Gastroesophageal sphincter (tissue), 4 donors: ENCODE results near the gene REPS1. TPM values are rescaled to one million over a fixed set of nuclear protein-coding genes. Genes with fewer than 3 reads are reported as not detected.

ENCODE experiments used
- ATAC-seq: fragments of 150-250 bp; one replicate; pipeline ENCODE4 v1.9.1; 2016; ENCODE audit warnings: mild to moderate bottlenecking, moderate library complexity
- H3K27ac ChIP-seq, 4 donors: fragments of 200-600 bp; sonication (generic) in 3 of 4; 1 replicate in 3 of 4; 2 replicates in 1 of 4; pipeline ENCODE4 v1.5.1; 2016 to 2019
- H3K27me3 ChIP-seq: fragments of 200-600 bp; sonication (generic); one replicate; pipeline ENCODE4 v1.5.1; 2019
- H3K36me3 ChIP-seq, 2 donors: fragments of 200-600 bp; sonication (generic); one replicate each; pipeline ENCODE4 v1.5.1; 2019; ENCODE audit warnings: control low read depth in 1 of 2
- H3K4me1 ChIP-seq, 3 donors: fragments of 200-600 bp; sonication (generic); 1 replicate in 2 of 3; 2 replicates in 1 of 3; pipeline ENCODE4 v1.5.1; 2016 to 2019; ENCODE audit warnings: control low read depth in 2 of 3
- H3K4me3 ChIP-seq, 2 donors: fragments of 200-600 bp; sonication (generic); one replicate each; pipeline ENCODE4 v1.5.1; 2019; ENCODE audit warnings: mild to moderate bottlenecking in 1 of 2, moderate library complexity in 1 of 2
- H3K9me3 ChIP-seq, 3 donors: fragments of 200-600 bp; sonication (generic); one replicate each; pipeline ENCODE4 v1.5.1; 2017 to 2019; ENCODE audit warnings: control low read depth in 2 of 3
- EP300 ChIP-seq: sonication (generic); formaldehyde crosslinking; IDR thresholded peaks from one replicate; pipeline ENCODE4 v1.6.1; 2017; ENCODE audit warnings: antibody characterized with exemption, mild to moderate bottlenecking
- POLR2A ChIP-seq, 2 donors: fragments of 450-650 bp; IDR thresholded peaks; one replicate each; pipeline ENCODE4 v1.6.1; 2017; ENCODE audit warnings: antibody characterized with exemption in 2 of 2, mild to moderate bottlenecking in 2 of 2, moderate library complexity in 1 of 2
- POLR2AphosphoS5 ChIP-seq: sonication (generic); formaldehyde crosslinking; IDR thresholded peaks from one replicate; pipeline ENCODE4 v1.6.1; 2017; ENCODE audit warnings: antibody characterized with exemption
- WGBS, 2 donors: methylation state at CpG; one replicate each; pipeline ENCODE4 v1.1.5; 2018; ENCODE audit warnings: low coverage in 1 of 2; 5-methylcytosine and 5-hydroxymethylcytosine counted together
- total RNA-seq, 4 donors: library from RNA; depleted of rRNA; stranded (reverse); fragments of >200 nt; gene quantifications; one replicate each; pipeline ENCODE4 v1.1.0, GENCODE V29; 2016
- TF ChIP-seq, protein P1 (sequence below), 4 experiments: fragments of 200-600 bp in 2 of 4; fragments of 450-650 bp in 2 of 4; sonication (generic) in 1 of 4; IDR thresholded peaks; one replicate each; pipeline ENCODE4 v1.5.1; 2017 to 2019; ENCODE audit warnings: antibody characterized with exemption in 4 of 4, mild to moderate bottlenecking in 2 of 4, moderate library complexity in 2 of 4

REPS1 gene
- total RNA-seq, 4 donors from 2014 or later: 26.7 to 42.6 (median 29.3) TPM

DNA sequence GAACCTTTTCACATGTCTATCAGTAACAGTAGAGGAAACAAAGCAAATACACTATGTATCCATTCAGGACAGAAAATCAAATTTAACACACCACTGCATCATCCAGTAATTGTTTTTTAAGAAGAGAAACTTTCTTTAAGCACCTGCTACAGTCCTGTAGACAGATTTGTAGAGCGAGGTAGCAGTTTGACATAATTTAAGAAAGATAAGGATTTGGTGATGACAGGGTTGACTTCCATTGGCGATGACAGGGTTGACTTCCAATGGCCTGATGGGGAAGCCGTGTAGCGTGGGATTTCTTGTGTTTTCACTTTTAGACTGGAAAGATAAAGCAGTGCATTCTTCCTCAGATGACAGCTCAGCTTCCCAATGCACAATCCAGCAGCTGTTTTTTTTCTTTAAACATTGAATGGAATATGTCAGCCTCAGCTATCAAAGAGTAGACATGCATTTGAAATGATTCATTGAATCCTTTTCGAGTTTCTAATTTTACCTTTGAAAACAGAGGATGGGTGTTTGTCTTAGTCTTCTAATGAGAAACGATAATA lies 123.6 kb downstream of the REPS1 start:
- ATAC-seq: no peak
- Histone ChIP-seq H3K4me1 (peaks cover 0 to 33% (median 5%) of the 10 kb centered on the region in 3 donors), H3K27ac (peak overlapping the region in 3 of 4 donors; percentile 35 to 71 (median 56)), H3K9me3 (no peaks in the 10 kb centered on the region), H3K27me3 (no peaks in the 10 kb centered on the region), H3K4me3 (no peak overlapping the region), H3K36me3 (no peaks in the 10 kb centered on the region)
- no peak for TF ChIP-seq EP300
- TF ChIP-seq, protein P1, sequence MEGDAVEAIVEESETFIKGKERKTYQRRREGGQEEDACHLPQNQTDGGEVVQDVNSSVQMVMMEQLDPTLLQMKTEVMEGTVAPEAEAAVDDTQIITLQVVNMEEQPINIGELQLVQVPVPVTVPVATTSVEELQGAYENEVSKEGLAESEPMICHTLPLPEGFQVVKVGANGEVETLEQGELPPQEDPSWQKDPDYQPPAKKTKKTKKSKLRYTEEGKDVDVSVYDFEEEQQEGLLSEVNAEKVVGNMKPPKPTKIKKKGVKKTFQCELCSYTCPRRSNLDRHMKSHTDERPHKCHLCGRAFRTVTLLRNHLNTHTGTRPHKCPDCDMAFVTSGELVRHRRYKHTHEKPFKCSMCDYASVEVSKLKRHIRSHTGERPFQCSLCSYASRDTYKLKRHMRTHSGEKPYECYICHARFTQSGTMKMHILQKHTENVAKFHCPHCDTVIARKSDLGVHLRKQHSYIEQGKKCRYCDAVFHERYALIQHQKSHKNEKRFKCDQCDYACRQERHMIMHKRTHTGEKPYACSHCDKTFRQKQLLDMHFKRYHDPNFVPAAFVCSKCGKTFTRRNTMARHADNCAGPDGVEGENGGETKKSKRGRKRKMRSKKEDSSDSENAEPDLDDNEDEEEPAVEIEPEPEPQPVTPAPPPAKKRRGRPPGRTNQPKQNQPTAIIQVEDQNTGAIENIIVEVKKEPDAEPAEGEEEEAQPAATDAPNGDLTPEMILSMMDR (IDR thresholded peaks at IDR 0.05): no peak
- TF ChIP-seq POLR2A (IDR thresholded peaks at IDR 0.05): no peak
- no peak for TF ChIP-seq POLR2AphosphoS5
- 25 to 28% methylated on average over 6 of the region's 6 CpGs for WGBS, 2 donors

DNA sequence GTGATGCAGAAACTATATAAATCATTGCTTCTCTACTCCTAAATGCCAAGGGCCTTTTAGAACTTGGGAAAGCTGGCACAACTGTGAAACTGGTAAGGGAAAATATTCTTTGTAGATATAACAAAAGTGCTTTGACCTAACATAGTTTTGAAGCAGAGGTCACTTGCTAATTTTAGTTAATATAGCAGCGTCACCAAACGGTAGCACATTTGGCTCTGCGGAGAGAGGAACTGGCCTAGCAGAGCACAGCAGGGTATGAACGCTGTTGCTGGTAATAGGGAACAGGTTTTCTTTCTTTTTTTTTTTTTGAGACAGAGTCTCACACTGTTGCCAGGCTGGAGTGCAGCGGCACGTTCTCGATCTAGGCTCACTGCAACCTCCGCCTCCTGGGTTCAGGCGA lies 124.7 kb downstream of the REPS1 start:
- 36 to 48% methylated on average over 4 of the region's 9 CpGs for WGBS, 2 donors
- Histone ChIP-seq H3K27ac (peak overlapping the region; percentile 17 to 71 (median 56)), H3K4me1 (peaks cover 0 to 22% (median 0%) of the 10 kb centered on the region in 3 donors), H3K4me3 (no peak overlapping the region), H3K36me3 (no peaks in the 10 kb centered on the region), H3K9me3 (no peaks in the 10 kb centered on the region), H3K27me3 (no peaks in the 10 kb centered on the region)
- peak; percentile 46 for ATAC-seq
- TF ChIP-seq EP300 (no peak), POLR2AphosphoS5 (no peak), POLR2A (IDR thresholded peaks at IDR 0.05) (no peak)
- TF ChIP-seq, protein P1 (IDR thresholded peaks at IDR 0.05): no peak

DNA sequence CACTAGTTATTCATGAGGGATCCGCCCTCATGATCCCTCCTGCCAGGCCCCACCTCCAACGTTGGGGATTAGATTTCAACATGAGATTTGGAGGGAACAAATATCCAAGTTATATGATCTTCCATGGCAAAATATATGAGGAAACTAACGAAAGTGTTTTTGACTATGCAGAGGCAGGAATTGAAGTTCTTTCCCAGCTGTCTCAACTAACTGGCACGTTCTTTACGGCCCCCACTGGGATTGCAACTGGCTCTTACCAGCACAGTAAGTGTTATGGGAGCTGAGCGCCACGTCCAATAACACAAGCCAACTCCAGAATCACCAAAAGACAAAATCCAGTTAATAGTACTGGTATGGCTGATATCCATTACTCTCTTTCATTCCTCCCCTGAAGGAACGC lies 125.6 kb downstream of the REPS1 start:
- Histone ChIP-seq H3K27ac (peak overlapping the region in 2 of 4 donors; percentile 56 to 71), H3K9me3 (no peaks in the 10 kb centered on the region), H3K36me3 (no peaks in the 10 kb centered on the region), H3K27me3 (no peaks in the 10 kb centered on the region), H3K4me3 (no peak overlapping the region), H3K4me1 (peaks cover 0 to 14% (median 0%) of the 10 kb centered on the region in 3 donors)
- TF ChIP-seq EP300 (no peak), POLR2A (IDR thresholded peaks at IDR 0.05) (no peak), POLR2AphosphoS5 (no peak)
- TF ChIP-seq, protein P1 (IDR thresholded peaks at IDR 0.05): no peak
- no peak for ATAC-seq
- WGBS, 2 donors: 68 to 82% methylated on average over 8 of the region's 8 CpGs

DNA sequence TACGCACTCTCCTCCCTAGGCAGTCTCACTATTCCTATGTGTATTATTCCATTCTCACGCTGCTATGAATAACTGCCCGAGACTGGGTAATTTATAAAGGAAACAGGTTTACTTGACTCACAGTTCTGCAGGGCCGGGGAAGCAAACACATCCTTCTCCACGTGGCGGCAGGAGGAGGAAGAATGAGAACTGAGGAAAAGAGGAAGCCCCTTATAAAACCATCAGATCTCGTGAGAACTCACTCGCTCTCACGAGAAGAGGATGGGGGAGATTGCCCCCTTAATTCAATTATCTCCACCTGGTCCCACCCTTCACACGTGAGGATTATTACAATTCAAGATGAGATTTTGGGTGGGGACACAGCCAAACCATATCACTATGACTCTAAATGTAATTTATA lies 130.3 kb downstream of the REPS1 start:
- no peaks in the 10 kb centered on the region for H3K27me3 ChIP-seq
- no peak for ATAC-seq
- WGBS, 2 donors: 67 to 76% methylated on average over 7 to 8 of the region's 10 CpGs
- no peaks in the 10 kb centered on the region for H3K36me3 ChIP-seq
- no peak overlapping the region for H3K4me3 ChIP-seq
- no peaks in the 10 kb centered on the region for H3K4me1 ChIP-seq
- H3K27ac ChIP-seq: no peak overlapping the region
- TF ChIP-seq, protein P1 (IDR thresholded peaks at IDR 0.05): no peak
- no peak for TF ChIP-seq POLR2A (IDR thresholded peaks at IDR 0.05)
- TF ChIP-seq EP300: no peak
- TF ChIP-seq POLR2AphosphoS5: no peak
- no peaks in the 10 kb centered on the region for H3K9me3 ChIP-seq

DNA sequence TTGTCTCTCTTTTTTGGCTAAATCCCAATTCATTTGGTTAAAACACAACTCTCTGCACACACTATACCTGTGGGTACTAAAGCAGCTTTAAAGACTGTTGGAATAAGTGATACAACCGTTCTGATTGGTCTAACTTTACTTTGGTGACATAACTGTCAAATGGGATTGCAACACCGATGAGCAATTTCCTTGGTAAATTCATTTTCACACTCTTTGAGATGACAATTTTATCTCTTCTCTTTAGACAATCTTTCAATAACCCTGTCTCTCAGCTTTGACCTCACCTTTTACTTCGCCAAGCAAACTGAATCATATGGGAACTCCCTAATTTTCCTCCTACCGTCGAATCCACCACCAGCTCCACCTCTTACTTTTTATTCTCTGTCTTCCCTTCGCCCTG lies 131.4 kb downstream of the REPS1 start:
- Histone ChIP-seq H3K4me1 (no peaks in the 10 kb centered on the region), H3K27me3 (no peaks in the 10 kb centered on the region), H3K9me3 (no peaks in the 10 kb centered on the region), H3K36me3 (no peaks in the 10 kb centered on the region), H3K4me3 (no peak overlapping the region), H3K27ac (no peak overlapping the region)
- TF ChIP-seq POLR2AphosphoS5 (no peak), EP300 (no peak), POLR2A (IDR thresholded peaks at IDR 0.05) (no peak)
- TF ChIP-seq, protein P1 (IDR thresholded peaks at IDR 0.05): no peak
- WGBS, 2 donors: 65 to 72% methylated on average over 6 of the region's 6 CpGs
- no peak for ATAC-seq
